K562 (cell line): ENCODE measurements around the gene CDC14A. TPM values are rescaled to one million over a fixed set of nuclear protein-coding genes. Genes with fewer than 3 reads are reported as not detected.

Experiments
- ATAC-seq: fragments of 200-7000 bp; cut with Tn5 transposase; 3 replicates; pipeline ENCODE4 v1.9.1; 2020; ENCODE audit warnings: moderate library complexity
- BruUV-seq: library from RNA; stranded (reverse); fragments of 400-500 nt; replicated peaks from 2 replicates; lab custom pipeline; 2021; lab: Mats Ljungman, UMichigan
- CTCF ChIA-PET: fragments of 300-600 bp; formaldehyde crosslinking; extraction: SDS; loops from one replicate; lab custom pipeline; 2021; ENCODE audit warnings: low intra/inter-chr PET ratio; lab: Yijun Ruan, JAX
- POLR2A ChIA-PET: fragments of 300-600, 350-650 bp; sonication (Branson Sonifier 250); formaldehyde crosslinking; extraction: SDS; loops from one replicate; lab custom pipeline; 2021; ENCODE audit warnings: antibody characterized with exemption, inconsistent platforms; lab: Yijun Ruan, JAX
- DNase-seq, 4 experiments: peaks; one replicate each; pipeline versions ENCODE4 v3.0.0 to v3.0.0-alpha.2; 2011 to 2018; ENCODE audit warnings: low spot score in 3 of 4, mixed read lengths in 3 of 4; ENCODE audit errors: extremely low read depth in 1 of 4
- FAIRE-seq: peaks from 2 replicates; lab custom pipeline; 2011; peaks lifted over from hg19 to GRCh38; lab: Jason Lieb, UNC
- H2AFZ ChIP-seq: 2 replicates; pipeline ENCODE4 v1.6.0; 2011; ENCODE audit warnings: low read depth, low read length, control low read depth, inconsistent platforms
- H3K27ac ChIP-seq: fragments of 200-600 bp; 3 replicates; pipeline ENCODE4 v1.8.0; 2011; ENCODE audit warnings: low read depth, mild to moderate bottlenecking, control low read depth, inconsistent platforms, low read length, moderate library complexity, mixed read lengths; ENCODE audit errors: extremely low read depth
- H3K27me3 ChIP-seq, 2 experiments: fragments of 300-600 bp in 1 of 2; 2 replicates in 1 of 2; 3 replicates in 1 of 2; pipeline versions ENCODE4 v1.6.0 to v1.8.0; 2011; ENCODE audit warnings: inconsistent platforms in 2 of 2, low read length in 2 of 2, mild to moderate bottlenecking in 1 of 2, mixed read lengths in 1 of 2, moderate library complexity in 1 of 2; ENCODE audit not compliant: control insufficient read depth in 2 of 2, insufficient read depth in 2 of 2
- H3K36me3 ChIP-seq: fragments of 300-600 bp; 3 replicates; pipeline ENCODE4 v1.8.0; 2011; ENCODE audit warnings: mild to moderate bottlenecking, low read length, inconsistent platforms; ENCODE audit not compliant: control insufficient read depth, insufficient read depth
- H3K4me1 ChIP-seq, 2 experiments: fragments of 200-600 bp in 1 of 2; replicated peaks in 1 of 2; 2 replicates in 1 of 2; 3 replicates in 1 of 2; pipeline versions ENCODE4 v1.5.1 to v1.8.0; 2011; ENCODE audit warnings: inconsistent platforms in 2 of 2, low read length in 2 of 2, mild to moderate bottlenecking in 1 of 2, mixed read lengths in 1 of 2, moderate library complexity in 1 of 2; ENCODE audit not compliant: control insufficient read depth in 2 of 2, insufficient read depth in 2 of 2
- H3K4me2 ChIP-seq: 2 replicates; pipeline ENCODE4 v1.6.1; 2011; ENCODE audit warnings: low read length, control low read depth, inconsistent platforms, mixed read lengths; ENCODE audit not compliant: insufficient read depth
- H3K4me3 ChIP-seq: fragments of 200-600 bp; sonication (generic), shearing (Covaris generic); 2 replicates; pipeline ENCODE4 v1.5.1; 2016; ENCODE audit warnings: control low read depth, inconsistent platforms
- H3K79me2 ChIP-seq: fragments of 200-600 bp; 3 replicates; pipeline ENCODE4 v1.8.0; 2011; ENCODE audit warnings: low read length, inconsistent platforms; ENCODE audit not compliant: control insufficient read depth, insufficient read depth
- H3K9ac ChIP-seq, 2 experiments: 2 replicates each; pipeline versions ENCODE4 v1.6.0 to v1.6.1; 2011; ENCODE audit warnings: low read depth in 2 of 2, low read length in 2 of 2, control low read depth in 1 of 2, inconsistent platforms in 1 of 2, mild to moderate bottlenecking in 1 of 2, mixed read lengths in 1 of 2; ENCODE audit not compliant: insufficient read depth in 1 of 2
- H3K9me1 ChIP-seq: one replicate; pipeline ENCODE4 v1.6.0; 2011; ENCODE audit warnings: inconsistent platforms, mild to moderate bottlenecking, low read length, moderate library complexity; ENCODE audit not compliant: control insufficient read depth, insufficient read depth
- H3K9me3 ChIP-seq: replicated peaks from 2 replicates; pipeline ENCODE4 v1.5.1; 2011; ENCODE audit warnings: low read depth, low read length, inconsistent platforms; ENCODE audit not compliant: control insufficient read depth, insufficient read depth
- H4K20me1 ChIP-seq: replicated peaks from 2 replicates; pipeline ENCODE4 v1.6.1; 2011; ENCODE audit warnings: low read length, inconsistent platforms, mixed read lengths; ENCODE audit not compliant: control insufficient read depth, insufficient read depth
- CREB1 ChIP-seq, 2 experiments: sonication (generic) in 1 of 2; formaldehyde crosslinking in 1 of 2; IDR thresholded peaks; 2 replicates each; pipeline versions ENCODE4 v1.6.1 to v1.8.0; 2012 to 2022; ENCODE audit warnings: inconsistent platforms in 1 of 2, mild to moderate bottlenecking in 1 of 2, missing genetic modification reagents in 1 of 2, moderate library complexity in 1 of 2
- CTBP1 ChIP-seq: fragments of 450-650 bp; IDR thresholded peaks from 2 replicates; pipeline ENCODE4 v1.6.1; 2016; ENCODE audit warnings: borderline replicate concordance
- DDX20 ChIP-seq: fragments of 450-650 bp; IDR thresholded peaks from 2 replicates; pipeline ENCODE4 v1.6.1; 2016; ENCODE audit warnings: missing genetic modification characterization, low read depth, mild to moderate bottlenecking, missing compliant biosample characterization, moderate library complexity
- EP300 ChIP-seq: IDR thresholded peaks from 2 replicates; pipeline ENCODE4 v1.6.1; 2012; ENCODE audit warnings: low read length, improper control_type of control experiment
- KDM5B ChIP-seq: fragments of 200-600 bp; sonication (generic); IDR thresholded peaks from 2 replicates; pipeline ENCODE4 v1.6.1; 2012; ENCODE audit warnings: low read depth, mild to moderate bottlenecking, moderate library complexity, low read length, control low read depth, inconsistent platforms; ENCODE audit not compliant: insufficient replicate concordance
- LCOR ChIP-seq: sonication (generic); formaldehyde crosslinking; IDR thresholded peaks from 2 replicates; pipeline ENCODE4 v1.8.0; 2022; ENCODE audit warnings: mild to moderate bottlenecking, missing genetic modification reagents
- MEF2D ChIP-seq: conservative IDR thresholded peaks from 2 replicates; pipeline ENCODE4 v1.6.1; 2016; ENCODE audit warnings: low read depth, missing genetic modification characterization, missing compliant biosample characterization
- MYBL2 ChIP-seq, 2 experiments: fragments of 450-650 bp in 1 of 2; sonication (generic) in 1 of 2; formaldehyde crosslinking in 1 of 2; IDR thresholded peaks; 2 replicates each; pipeline versions ENCODE4 v1.6.1 to v1.8.1; 2017 to 2022; ENCODE audit warnings: borderline replicate concordance in 1 of 2, inconsistent platforms in 1 of 2, low read depth in 1 of 2, mild to moderate bottlenecking in 1 of 2, missing genetic modification reagents in 1 of 2, moderate library complexity in 1 of 2
- MYNN ChIP-seq, 2 experiments: sonication (generic); formaldehyde crosslinking in 1 of 2; IDR thresholded peaks; 2 replicates each; pipeline versions ENCODE4 v1.5.0 to v1.6.1; 2016 to 2020; ENCODE audit warnings: antibody characterized with exemption in 1 of 2, missing genetic modification reagents in 1 of 2
- NCOA1 ChIP-seq: fragments of 450-650 bp; IDR thresholded peaks from 2 replicates; pipeline ENCODE4 v1.6.1; 2016; ENCODE audit warnings: low read depth
- SRF ChIP-seq, 2 experiments: fragments of 250-450, 450-650 bp in 1 of 2; sonication (Bioruptor Pico) in 1 of 2; sonication (generic) in 1 of 2; formaldehyde crosslinking; IDR thresholded peaks; 2 replicates each; pipeline versions ENCODE4 v1.5.0 to v1.5.1; 2020 to 2022; ENCODE audit warnings: mild to moderate bottlenecking in 1 of 2, missing genetic modification reagents in 1 of 2
- TCF3 ChIP-seq: sonication (generic); formaldehyde crosslinking; IDR thresholded peaks from 2 replicates; pipeline ENCODE4 v1.4.0; 2020; ENCODE audit warnings: mild to moderate bottlenecking, missing genetic modification reagents
- TGIF2 ChIP-seq: sonication (generic); formaldehyde crosslinking; IDR thresholded peaks from 2 replicates; pipeline ENCODE4 v1.8.1; 2022; ENCODE audit warnings: mild to moderate bottlenecking, missing genetic modification reagents, moderate library complexity
- VEZF1 ChIP-seq: fragments of 200-800 bp; sonication (Bioruptor generic); IDR thresholded peaks from 2 replicates; pipeline ENCODE4 v1.6.1; 2017; ENCODE audit warnings: missing genetic modification characterization, missing compliant biosample characterization
- ZKSCAN8 ChIP-seq: fragments of 200-800 bp; sonication (Bioruptor generic); IDR thresholded peaks from 2 replicates; pipeline ENCODE4 v1.6.1; 2016; ENCODE audit warnings: missing genetic modification characterization, missing compliant biosample characterization
- ZNF764 ChIP-seq: fragments of 250-450 bp; sonication (Bioruptor Pico); IDR thresholded peaks from 2 replicates; pipeline ENCODE4 v1.4.0; 2020; ENCODE audit warnings: low read depth, mild to moderate bottlenecking, moderate library complexity
- WGBS: fragments of 100-300 bp; shearing (Covaris generic); methylation state at CpG from one replicate; pipeline ENCODE4 v1.1.6; 2016; ENCODE audit warnings: low coverage, mixed read lengths; ENCODE audit not compliant: insufficient coverage; ENCODE audit errors: missing lambda C conversion rate; 5-methylcytosine and 5-hydroxymethylcytosine counted together
- in situ Hi-C: fragments of 300-500 bp; cut with MboI; formaldehyde crosslinking; loops from 4 replicates; pipeline ENCODE4 v1.15.0; 2018; ENCODE audit warnings: inconsistent platforms, mixed read lengths
- intact Hi-C: fragments of 100-400 bp; cut with micrococcal nuclease; formaldehyde crosslinking; loops from 2 replicates; pipeline ENCODE4 v1.14.2; 2022
- polyA plus RNA-seq, 8 experiments: library from polyadenylated mRNA; depleted of rRNA in 4 of 8; stranded (reverse) in 5 of 8; unstranded in 3 of 8; fragments of >200 nt; fragmentation: Nextera tagmentation in 2 of 8; fragmentation: Illumina TruSeq in 1 of 8; extraction: Ambion mirVana in 2 of 8; extraction: Trizol in 1 of 8; gene quantifications; 2 replicates each; pipeline versions ENCODE4 v1.2.1 to v1.2.3, GENCODE V29; 2011 to 2014; ENCODE audit warnings: inconsistent platforms in 1 of 8, missing spikeins in 1 of 8
- total RNA-seq, 7 experiments: library from RNA; depleted of rRNA in 6 of 7; stranded (reverse); fragments of >200 nt in 6 of 7; fragmentation: Illumina TruSeq in 2 of 7; extraction: Trizol in 2 of 7; gene quantifications; 2 replicates each; pipeline versions ENCODE4 v1.2.1 to v1.2.3, GENCODE V29; 2011 to 2021; ENCODE audit warnings: low replicate concordance in 1 of 7

The CDC14A gene
- total and polyA plus RNA-seq, 9 of the 15 experiments (the other 6 are each of a cell fraction or from before 2014, with no cell fraction given) = 17.0 to 74.3 (median 33.4) TPM

DNA sequence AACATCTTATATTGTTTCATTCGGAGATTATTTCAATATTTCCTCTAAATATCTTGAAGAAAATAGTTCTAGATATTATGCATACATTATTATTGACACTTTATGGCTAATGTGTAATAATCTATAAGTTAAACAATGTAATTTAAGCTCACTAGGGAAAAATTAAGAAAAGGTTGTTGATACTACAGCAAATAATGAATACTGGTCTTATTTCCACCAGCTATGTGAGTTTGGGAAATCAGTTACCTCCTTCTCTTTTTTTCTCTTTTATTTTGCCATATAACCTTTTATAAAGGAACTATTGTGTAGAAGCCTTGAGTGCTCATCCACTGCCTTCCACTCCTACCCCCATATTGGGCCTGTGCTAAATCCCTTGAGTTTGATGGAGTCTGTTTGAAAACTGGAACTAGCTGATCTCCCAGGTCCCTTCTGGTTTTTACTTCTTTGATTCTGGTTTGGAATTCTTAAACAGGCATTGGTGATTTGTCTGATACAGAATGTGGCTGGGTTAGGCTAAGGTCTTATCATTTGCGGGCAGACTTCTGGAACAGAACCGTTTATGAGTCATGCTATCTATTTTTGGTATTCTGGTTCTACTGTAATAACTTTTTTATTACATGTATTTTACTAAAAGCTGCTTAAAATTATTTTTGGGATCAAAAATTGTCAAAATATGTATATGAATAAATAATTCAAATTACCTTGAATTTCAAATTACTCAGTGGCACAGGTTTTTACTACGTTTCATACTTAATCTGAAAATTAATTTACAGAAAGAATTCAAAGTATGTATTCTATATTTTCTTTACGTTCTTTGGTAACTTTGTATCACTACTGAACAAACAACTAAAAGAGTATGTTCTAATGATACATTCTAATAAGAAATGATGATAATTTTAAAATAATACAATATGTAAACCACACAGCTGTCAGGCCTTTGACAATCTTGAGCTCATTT lies 5.0 kb upstream of the CDC14A start:
- H3K36me3 ChIP-seq = no peaks in the 10 kb centered on the region
- no peaks in the 10 kb centered on the region for H4K20me1 ChIP-seq
- ATAC-seq = 0 out of 3 replicates have a peak, but pooled peaks have one; percentile 1
- H2AFZ ChIP-seq = peak overlapping the region; percentile 40
- peak; percentile 79 to 87 (median 80) for DNase-seq
- peak overlapping the region in 1 of 2 experiments; percentile 42; a peak in 2 of 4 replicates for H3K9ac ChIP-seq
- BruUV-seq = no TSS peak
- H3K79me2 ChIP-seq = peaks cover 4% of the 10 kb centered on the region; the same call in 2 of the 3 replicates
- H3K4me3 ChIP-seq = no peak overlapping the region
- WGBS = 7% methylated on average over 5 of the region's 5 CpGs
- H3K4me2 ChIP-seq = peak overlapping the region; percentile 19; the same call in 1 of the 2 replicates
- FAIRE-seq = peak; percentile 90
- H3K9me1 ChIP-seq = no peaks in the 10 kb centered on the region
- H3K27ac ChIP-seq = peak overlapping the region; percentile 77
- POLR2A ChIA-PET = interaction anchor here (0.6 to 3.0 kb wide), 5 partner anchors 10 to 96 kb away, joined by 3 to 21 read pairs (median 3); no protein-coding TSS in a partner anchor
- H3K27me3 ChIP-seq = no peaks in the 10 kb centered on the region
- in situ Hi-C loops = no loop called here
- H3K4me1 ChIP-seq = peaks cover 16 to 42% of the 10 kb centered on the region in 2 experiments
- CTCF ChIA-PET = no interaction called here
- H3K9me3 ChIP-seq = no peaks in the 10 kb centered on the region
- intact Hi-C loops = no loop called here
- TF ChIP-seq TCF3 (CRISPR knock-in tag) (peak; percentile 89), NCOA1 (peak; percentile 79), TGIF2 (CRISPR knock-in tag) (no peak), SRF (CRISPR knock-in tag; IDR thresholded peaks at IDR 0.05) (no peak), KDM5B (no peak), MYBL2 (IDR thresholded peaks at IDR 0.05; ENCODE audit: low read depth) (peak; percentile 87), MYBL2 (CRISPR knock-in tag; IDR thresholded peaks at IDR 0.05; ENCODE audit: borderline replicate concordance) (no peak), VEZF1 (CRISPR knock-in tag) (peak; percentile 53), MYNN (IDR thresholded peaks at IDR 0.05) (no peak), MYNN (CRISPR knock-in tag; IDR thresholded peaks at IDR 0.05) (no peak), CREB1 (IDR thresholded peaks at IDR 0.05) (peak; percentile 45; the same call in 1 of the 2 replicates), CREB1 (CRISPR knock-in tag; IDR thresholded peaks at IDR 0.05) (no peak), DDX20 (tag) (0 out of 2 replicates have a peak, but pooled peaks have one; percentile 57), ZKSCAN8 (CRISPR knock-in tag) (peak; percentile 46; the same call in 1 of the 2 replicates), MEF2D (tag) (peak; percentile 99), LCOR (0 out of 2 replicates have a peak, but pooled peaks have one; percentile 57), ZNF764 (CRISPR knock-in tag) (no peak), EP300 (peak; percentile 99), CTBP1 (0 out of 2 replicates have a peak, but pooled peaks have one; percentile 28)
